GM21528 (cell line): Measurements from ENCODE around the gene RER1.

ENCODE experiments used
- ATAC-seq: cut with Tn5 transposase; IDR thresholded peaks from one replicate; pipeline ENCODE4 v1.9.1; 2021; ENCODE audit warnings: mild to moderate bottlenecking, moderate library complexity; ENCODE audit not compliant: unreplicated experiment, low FRiP score

RER1 gene

GRCh38 chr1:2375246-2375922 lies 16.3 kb upstream of the RER1 start:
- ATAC-seq = no peak

GRCh38 chr1:2375923-2376260 lies 15.7 kb upstream of the RER1 start:
- ATAC-seq = no peak

- no peak for ATAC-seq
Observed at GRCh38 chr1:2376261-2376741, 15.3 kb upstream of the RER1 start.

GRCh38 chr1:2376931-2377672 lies 14.5 kb upstream of the RER1 start:
- no peak for ATAC-seq

- ATAC-seq = no peak
Observed at GRCh38 chr1:2377751-2378440, 13.7 kb upstream of the RER1 start.

GRCh38 chr1:2378441-2378851 lies 13.2 kb upstream of the RER1 start:
- no peak for ATAC-seq

- no peak for ATAC-seq
Observed at GRCh38 chr1:2378956-2379732, 12.5 kb upstream of the RER1 start.

GRCh38 chr1:2379733-2380404 lies 11.8 kb upstream of the RER1 start:
- ATAC-seq = no peak

GRCh38 chr1:2380816-2381591 lies 10.6 kb upstream of the RER1 start:
- ATAC-seq = no peak

GRCh38 chr1:2381741-2382620 lies 9.7 kb upstream of the RER1 start:
- no peak for ATAC-seq

- no peak for ATAC-seq
Observed at GRCh38 chr1:2382621-2383361, 8.8 kb upstream of the RER1 start.

GRCh38 chr1:2383576-2383975 lies 8.1 kb upstream of the RER1 start:
- ATAC-seq = no peak

GRCh38 chr1:2384130-2384860 lies 7.3 kb upstream of the RER1 start:
- no peak for ATAC-seq

- ATAC-seq = no peak
Observed at GRCh38 chr1:2384941-2385481, 6.6 kb upstream of the RER1 start.

GRCh38 chr1:2385606-2386280 lies 5.9 kb upstream of the RER1 start:
- no peak for ATAC-seq
